Panc1 (cell line): ENCODE measurements around the gene CA5A.

Experiments used
- POLR2AphosphoS5 ChIP-seq: IDR thresholded peaks from 2 replicates; pipeline ENCODE4 v1.6.1; 2012; ENCODE audit warnings: mild to moderate bottlenecking, low read depth, low read length, moderate library complexity
- SIN3A ChIP-seq: IDR thresholded peaks from 2 replicates; pipeline ENCODE4 v1.6.1; 2012; ENCODE audit warnings: low read depth, mild to moderate bottlenecking, low read length, moderate library complexity, borderline replicate concordance; ENCODE audit not compliant: insufficient read depth
- TF ChIP-seq, protein P1 (sequence below): fragments of 450-650 bp; IDR thresholded peaks from 2 replicates; pipeline ENCODE4 v1.5.1; 2017; ENCODE audit warnings: mild to moderate bottlenecking

GRCh38 chr16:87956365-87957231 is 20.3 kb upstream of the CA5A start:
- TF ChIP-seq, protein P1, sequence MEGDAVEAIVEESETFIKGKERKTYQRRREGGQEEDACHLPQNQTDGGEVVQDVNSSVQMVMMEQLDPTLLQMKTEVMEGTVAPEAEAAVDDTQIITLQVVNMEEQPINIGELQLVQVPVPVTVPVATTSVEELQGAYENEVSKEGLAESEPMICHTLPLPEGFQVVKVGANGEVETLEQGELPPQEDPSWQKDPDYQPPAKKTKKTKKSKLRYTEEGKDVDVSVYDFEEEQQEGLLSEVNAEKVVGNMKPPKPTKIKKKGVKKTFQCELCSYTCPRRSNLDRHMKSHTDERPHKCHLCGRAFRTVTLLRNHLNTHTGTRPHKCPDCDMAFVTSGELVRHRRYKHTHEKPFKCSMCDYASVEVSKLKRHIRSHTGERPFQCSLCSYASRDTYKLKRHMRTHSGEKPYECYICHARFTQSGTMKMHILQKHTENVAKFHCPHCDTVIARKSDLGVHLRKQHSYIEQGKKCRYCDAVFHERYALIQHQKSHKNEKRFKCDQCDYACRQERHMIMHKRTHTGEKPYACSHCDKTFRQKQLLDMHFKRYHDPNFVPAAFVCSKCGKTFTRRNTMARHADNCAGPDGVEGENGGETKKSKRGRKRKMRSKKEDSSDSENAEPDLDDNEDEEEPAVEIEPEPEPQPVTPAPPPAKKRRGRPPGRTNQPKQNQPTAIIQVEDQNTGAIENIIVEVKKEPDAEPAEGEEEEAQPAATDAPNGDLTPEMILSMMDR: no peak; the same call in 1 of the 2 replicates
- TF ChIP-seq POLR2AphosphoS5 (no peak), SIN3A (no peak)
